DMS 273 (cell line): Measurements from ENCODE around the gene PRKCSH.
"Not testable (repeated sequence)": the region's sequence is repeated elsewhere in the genome, so short reads cannot be mapped to it uniquely, and the experiment has no call there.

Source experiments
- DNase-seq: peaks from one replicate; lab custom pipeline; 2025; ENCODE audit not compliant: unreplicated experiment; lab: John Stamatoyannopoulos, UW

Gene PRKCSH, protein sequence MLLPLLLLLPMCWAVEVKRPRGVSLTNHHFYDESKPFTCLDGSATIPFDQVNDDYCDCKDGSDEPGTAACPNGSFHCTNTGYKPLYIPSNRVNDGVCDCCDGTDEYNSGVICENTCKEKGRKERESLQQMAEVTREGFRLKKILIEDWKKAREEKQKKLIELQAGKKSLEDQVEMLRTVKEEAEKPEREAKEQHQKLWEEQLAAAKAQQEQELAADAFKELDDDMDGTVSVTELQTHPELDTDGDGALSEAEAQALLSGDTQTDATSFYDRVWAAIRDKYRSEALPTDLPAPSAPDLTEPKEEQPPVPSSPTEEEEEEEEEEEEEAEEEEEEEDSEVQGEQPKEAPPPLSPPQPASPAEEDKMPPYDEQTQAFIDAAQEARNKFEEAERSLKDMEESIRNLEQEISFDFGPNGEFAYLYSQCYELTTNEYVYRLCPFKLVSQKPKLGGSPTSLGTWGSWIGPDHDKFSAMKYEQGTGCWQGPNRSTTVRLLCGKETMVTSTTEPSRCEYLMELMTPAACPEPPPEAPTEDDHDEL

DNA sequence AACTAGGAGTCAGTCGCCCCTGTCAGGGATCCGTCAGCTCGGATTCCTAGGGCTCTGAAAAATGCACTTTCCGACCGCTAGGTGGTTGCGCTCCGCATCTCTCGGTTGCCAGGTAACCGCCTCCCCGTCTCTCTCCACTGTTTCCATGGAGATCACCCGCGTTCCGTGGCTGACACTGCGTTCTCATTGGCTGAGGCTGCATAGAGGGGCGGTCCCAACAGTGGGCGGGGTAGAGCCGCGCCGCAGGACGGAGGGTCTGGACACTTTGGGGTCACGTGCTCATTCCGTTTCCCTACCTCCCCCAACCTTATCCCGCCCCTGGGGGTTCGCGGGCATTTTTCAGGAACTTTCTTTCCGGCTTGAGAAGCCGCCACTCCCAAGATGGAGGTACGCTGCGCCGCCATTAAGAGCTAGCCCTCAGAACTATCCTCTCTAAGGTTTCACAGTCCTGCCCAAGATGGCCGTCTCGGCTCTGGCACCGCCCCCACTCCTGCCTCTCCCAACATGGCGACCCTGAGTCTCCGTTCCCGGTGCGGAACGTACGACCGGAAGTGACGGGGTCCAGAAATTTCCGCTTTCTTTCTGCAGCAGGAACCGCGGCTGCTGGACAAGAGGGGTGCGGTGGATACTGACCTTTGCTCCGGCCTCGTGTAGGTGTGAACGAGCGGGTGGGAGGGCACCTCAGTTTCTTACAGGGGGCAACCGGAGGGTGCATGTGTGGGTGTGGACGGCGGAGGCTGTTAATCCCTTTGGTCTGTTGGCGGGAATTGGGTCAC lies at the start of gene PRKCSH, which contains the start of gene ODAD3:
Gene PRKCSH, plus strand, starts transcription at position 579 of the 776 bp plus-strand sequence. CDS start 483 bp downstream, outside the sequence.
Gene ODAD3, minus strand, starts transcription at position 65 of the 776 bp plus-strand sequence. CDS start 105 bp downstream, outside the sequence.
- peak; percentile 100 for DNase-seq

DNA sequence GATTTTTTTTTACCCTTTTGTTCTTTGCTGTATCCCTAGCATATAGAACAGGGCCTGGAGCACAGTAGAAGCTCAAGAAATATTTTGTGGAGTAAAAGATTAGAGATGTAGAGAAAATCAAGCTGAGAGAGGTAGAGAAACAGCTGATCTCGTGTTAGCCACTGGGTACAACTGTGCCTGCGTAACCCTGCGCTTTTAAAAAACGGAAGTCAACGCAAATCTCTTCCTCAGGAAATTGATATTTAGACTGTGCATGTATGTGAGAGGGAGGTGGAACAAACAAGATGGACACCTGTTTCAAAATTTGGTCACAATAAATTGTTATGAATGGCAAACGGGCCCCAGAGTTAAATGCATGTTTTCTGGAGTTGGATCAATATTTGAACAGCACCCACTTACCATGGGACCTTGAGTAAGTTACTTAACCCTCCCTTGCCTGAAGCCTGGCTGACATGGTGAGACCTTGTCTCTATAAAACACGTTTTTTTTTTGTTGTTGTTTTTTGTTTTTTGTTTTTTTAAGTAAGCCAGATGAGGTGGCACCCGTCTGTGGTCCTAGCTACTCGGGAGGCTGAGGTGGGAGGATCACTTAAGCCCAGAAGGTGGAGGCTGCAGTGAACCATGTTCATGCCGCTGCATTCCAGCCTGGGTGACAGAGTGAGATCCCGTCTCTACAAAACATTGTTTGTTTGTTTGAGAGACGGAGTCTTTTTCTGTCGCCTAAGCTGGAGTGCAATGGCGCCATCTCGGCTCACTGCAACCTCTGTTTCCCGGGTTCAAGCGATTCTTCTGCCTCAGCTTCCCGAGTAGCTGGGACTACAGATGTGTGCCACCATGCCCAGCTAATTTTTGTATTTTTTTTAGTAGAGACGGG lies 48.0 kb upstream of the PRKCSH start:
- DNase-seq = no peak

DNA sequence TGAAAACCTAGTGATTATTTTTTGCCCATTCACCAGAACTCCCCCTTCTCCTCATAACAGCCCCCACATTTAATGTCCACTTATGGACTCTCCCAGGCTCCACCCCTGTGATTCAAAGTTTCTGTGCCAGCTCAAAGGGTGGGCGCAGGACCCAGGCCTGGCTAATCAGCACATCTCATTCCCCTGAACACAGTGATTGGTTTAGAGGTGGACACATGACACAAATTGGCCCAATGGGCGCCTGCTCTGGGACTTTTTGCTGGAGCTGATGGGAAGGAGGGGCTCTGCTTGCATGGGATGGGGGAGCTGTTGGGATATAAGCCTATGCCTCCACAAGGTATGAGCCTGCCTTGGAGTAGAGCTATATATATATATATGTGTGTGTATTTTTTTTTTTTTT lies 45.1 kb upstream of the PRKCSH start:
- no peak for DNase-seq

DNA sequence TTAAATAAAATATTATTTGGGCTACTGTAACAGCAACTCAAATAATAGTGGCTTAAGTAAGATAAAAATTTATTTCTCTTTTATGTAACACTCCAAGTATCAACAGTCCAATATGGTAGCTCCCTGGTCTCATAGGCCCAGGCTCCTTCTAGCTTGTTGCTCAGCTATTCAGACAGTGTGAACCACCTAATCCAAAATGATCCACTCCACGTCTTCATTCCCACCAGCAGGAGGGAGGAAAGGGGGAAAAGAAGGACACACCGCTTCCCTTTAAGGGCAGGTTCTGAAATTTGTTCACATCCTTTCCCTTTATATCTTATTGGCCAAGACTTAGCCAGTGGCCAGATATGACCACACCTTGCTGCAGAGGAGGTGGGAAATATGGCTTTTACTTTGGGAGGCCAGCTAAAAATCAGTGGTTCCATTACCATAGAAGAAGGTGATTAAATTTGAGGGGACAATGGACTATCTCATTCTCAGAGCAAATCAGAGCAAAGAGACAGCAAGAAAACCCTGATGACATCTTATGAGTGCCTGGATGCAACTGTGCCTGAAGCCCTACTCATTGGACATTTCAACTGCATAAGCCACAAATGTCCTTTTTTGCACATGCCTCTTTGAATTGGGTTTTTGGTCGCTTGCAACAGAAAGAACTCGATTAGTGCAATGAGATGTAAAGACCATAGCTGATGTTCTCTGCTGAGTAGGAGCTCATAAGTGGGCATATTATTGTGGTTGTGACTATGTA lies 44.3 kb upstream of the PRKCSH start:
- no peak for DNase-seq

DNA sequence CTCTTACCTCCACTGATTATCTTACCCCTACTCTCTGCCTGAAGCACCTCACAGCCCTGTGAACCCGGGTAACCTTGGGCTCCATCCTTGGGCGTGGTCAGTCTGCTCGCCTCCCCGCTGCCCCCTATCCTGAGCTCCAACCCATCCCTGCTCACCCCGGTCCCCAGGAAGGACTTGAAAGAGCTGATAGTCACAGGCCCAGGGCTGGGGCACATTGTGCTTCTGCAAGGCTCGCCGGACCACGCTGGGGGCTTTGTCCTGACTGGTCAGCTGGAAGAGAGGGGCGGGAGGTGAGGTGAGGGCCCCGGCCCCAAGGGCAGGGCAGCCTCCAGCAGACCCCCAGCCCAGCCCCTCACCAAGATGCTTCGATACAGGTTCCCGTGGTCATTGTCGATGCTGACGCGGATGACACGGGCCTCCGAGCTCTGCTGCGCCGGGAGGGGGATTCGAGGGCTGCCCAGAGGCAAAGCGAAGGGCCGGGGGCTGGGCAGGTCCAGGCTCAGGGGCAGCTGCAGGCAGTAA lies 38.3 kb upstream of the PRKCSH start:
- no peak for DNase-seq

DNA sequence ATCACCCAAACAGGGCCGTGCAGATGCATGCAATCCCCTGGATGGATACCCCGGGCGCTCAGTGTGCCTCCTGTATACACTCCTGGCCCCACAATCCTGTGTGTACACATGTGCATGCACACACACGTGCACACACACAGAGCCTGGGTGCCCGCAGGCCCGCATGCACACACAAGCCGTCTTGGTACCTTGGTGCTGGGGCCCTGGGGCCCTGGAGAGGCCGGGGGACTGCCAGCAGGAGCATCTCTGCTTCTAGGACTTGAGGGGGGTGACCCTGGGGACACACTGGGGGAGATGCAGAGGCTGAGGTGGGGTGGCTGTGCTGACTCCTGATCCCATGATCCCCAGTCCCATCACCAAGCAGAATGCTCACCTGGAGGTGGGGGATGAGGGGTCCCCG lies 35.8 kb upstream of the PRKCSH start:
- no peak for DNase-seq

DNA sequence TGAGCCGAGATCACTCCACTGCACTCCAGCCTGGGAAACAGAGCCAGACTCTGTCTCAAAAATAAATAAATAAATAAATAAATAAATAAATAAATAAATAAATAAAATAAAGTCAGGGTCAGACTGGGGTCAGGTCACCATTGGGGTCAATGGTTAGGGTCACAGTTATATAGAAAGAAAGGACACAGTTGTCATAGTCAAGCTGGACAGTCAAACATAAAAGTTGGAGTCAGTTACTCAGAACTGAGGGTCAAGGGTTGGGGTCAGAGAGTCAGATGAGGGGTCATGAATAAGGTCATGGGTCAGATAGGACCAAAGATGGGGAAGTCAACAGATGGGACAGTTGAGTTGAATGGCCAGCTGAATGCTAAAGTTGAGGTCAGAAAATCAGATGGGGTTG lies 34.6 kb upstream of the PRKCSH start:
- DNase-seq = no peak

DNA sequence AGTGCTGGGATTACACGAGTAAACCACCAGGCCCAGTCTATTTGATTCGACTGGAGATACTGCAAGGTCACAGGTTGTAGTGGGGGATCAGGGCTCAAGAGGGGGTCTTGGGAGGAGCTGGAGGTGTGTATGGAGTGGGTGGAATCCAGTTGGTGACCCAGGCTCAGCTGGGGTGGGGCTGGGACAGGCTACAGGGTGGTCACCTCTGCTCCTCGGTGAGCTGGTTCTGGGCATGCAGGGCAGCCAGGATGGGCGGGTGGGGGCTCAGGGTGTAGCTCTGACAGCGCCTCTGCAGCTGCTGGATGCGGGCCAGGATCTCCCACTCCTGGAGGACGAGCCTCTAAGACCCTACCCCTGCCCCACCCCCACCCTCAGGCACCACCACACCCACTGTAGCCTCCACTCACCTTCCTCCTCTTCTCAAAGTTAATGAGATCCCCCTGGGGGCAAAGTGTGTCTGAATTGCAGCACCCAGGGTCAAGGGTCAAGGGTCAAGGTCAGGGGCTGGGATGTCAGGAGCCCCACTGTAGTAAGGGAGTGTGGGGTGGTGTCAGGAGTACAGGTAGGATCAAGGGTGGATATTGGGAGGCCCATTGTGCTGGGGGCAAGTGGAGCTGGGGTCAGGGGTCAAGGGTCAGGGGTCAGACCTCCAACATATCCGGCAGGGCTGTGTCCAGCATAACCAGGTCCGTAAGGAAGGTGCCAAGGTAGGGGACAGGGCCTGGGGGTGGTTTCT lies 33.5 kb upstream of the PRKCSH start:
- no peak for DNase-seq

DNA sequence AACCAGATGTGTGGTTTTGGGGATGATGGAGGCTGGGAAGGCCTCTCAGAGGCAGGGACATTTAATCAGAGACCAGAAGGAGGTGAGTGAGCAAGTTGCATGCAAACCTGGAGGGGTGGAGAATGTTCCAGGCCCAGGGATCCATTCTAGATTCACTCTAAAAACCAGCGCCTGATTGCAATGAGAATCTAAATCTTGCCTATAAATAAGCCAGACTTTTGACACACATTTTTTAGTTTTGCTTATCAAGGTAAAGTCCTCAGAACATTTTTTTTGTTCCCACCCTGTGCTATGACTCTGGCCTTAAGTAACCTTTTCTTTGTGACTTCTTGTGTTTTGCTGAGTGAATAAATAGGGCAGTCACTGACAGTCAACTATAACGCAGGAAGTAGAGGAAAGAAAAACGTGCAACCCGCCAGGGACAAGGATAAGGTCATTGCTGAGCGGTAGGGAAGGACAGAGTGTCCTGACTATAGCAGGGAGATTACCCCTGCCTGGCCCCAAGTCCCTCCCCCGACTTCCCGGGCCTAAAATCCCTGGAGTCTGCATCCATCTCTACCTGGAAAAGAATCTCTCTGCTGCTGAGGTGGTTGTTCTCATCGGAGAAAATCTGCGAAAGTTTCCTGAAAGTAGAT lies 30.7 kb upstream of the PRKCSH start:
- DNase-seq = no peak

DNA sequence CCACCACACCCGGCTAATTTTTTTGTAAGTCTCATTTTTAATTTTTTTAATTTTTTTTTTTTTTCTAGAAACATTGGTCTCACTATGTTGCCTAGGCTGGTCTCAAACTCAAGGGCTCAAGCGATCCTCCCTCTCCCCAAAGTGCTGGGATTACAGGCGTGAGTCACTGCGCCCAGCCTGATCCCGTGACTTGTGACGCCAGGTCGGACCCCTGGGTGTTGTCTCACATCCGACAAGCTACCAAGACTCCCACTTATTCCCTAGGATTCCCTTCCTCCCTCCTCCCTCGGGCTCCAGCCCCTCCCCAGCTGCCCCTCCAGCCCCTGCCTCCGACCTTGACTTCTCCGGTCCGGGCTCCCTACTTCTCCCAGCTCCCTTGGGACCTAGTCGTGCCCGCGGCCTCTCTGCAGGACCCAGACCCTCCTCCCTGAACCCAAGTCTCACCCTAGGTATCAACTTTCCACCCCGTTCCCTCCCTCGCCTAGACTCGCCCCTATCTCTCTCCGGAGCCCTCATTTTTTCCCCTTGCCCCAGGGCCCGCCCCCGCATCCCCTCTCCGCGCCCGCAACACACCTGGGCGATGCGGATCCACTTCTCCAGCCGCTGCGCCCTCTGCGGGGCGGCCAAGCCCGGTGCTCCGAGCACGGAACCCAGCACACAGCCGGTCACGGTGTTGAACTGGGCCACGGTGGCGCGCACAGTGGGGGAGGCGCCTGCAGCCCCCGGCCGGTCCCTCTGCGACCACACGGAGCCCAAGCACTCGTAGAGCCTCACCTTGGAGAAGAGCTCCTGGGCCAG lies 29.4 kb upstream of the PRKCSH start:
- no peak for DNase-seq

DNA sequence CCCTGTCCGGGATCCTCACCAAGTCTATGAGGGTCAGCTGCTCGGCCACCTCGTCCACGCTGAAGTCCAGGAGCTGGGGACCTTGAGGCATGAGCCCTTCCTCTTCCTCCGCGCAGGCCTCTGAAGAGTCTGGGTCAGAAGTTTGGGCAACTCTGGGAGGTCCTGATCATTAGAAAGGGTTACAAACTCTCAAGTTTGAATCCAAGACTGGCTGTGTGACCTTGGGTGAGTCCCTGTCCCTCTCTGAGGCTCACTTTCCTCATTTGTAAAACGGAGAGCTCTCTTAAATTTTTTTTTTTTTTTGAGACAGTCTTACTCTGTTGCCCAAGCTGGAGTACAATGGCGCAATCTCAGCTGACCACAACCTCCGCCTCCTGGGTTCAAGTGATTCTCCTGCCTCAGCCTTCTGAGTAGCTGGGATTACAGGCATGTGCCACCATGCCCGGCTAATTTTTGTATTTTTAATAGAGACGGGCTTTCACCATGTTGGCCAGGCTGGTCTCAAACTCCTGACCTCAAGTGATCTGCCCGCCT lies 28.7 kb upstream of the PRKCSH start:
- not testable (repeated sequence) for DNase-seq

DNA sequence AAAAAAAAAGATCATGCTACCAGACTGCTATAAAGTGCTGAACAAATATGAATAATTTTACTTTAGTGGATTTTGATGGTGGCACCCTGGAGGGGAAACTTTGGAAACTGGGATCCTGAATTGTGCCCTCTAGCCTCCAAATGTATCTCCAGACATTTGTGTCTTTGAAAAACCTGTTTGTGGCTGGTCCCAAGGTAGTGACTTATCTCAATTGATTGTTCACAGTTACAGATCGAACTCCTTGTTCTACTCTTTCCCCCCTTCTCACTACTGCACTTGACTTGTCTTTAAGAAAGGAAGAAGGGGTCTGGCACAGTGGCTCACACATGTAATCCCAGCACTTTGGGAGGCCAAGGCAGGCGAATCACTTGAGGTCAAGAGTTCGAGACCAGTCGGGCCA lies 26.8 kb upstream of the PRKCSH start:
- no peak for DNase-seq

DNA sequence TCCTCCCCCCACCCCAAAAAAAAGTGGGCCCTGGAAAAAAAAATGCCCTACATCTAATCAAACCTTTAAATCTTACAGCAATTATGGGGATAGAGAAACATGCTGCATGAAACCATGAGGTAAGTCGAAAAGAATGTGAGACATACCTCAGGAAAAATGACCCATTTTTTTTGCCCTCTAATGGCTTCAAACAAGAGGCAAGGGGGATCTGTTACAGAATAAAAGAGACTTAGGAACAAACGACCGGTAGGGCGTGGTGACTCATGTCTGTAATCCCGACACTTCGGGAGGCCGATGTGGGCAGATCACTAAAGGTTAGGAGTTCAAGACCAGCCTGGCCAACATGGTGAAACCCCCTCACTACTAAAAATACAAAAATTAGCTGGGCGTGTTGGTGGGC lies 24.8 kb upstream of the PRKCSH start:
- no peak for DNase-seq

DNA sequence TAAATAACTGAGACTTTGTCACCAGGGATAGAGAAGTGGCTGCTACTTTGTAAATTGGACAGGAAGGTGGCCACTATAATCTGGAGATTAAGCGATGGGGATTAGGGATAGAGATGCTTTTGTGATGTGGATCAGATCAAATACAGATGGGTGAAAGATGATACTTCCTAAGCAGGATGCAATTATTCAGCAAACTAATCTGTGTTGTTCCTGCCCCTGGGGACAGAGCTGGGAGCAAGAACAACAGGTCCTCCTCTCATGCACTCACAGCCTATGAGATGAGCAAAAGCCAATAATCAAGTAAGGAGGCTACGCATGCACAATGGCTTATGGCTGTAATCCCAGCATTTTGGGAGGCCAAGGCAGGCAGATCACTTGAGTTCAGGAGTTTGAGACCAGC lies 20.9 kb upstream of the PRKCSH start:
- peak; percentile 59 for DNase-seq

DNA sequence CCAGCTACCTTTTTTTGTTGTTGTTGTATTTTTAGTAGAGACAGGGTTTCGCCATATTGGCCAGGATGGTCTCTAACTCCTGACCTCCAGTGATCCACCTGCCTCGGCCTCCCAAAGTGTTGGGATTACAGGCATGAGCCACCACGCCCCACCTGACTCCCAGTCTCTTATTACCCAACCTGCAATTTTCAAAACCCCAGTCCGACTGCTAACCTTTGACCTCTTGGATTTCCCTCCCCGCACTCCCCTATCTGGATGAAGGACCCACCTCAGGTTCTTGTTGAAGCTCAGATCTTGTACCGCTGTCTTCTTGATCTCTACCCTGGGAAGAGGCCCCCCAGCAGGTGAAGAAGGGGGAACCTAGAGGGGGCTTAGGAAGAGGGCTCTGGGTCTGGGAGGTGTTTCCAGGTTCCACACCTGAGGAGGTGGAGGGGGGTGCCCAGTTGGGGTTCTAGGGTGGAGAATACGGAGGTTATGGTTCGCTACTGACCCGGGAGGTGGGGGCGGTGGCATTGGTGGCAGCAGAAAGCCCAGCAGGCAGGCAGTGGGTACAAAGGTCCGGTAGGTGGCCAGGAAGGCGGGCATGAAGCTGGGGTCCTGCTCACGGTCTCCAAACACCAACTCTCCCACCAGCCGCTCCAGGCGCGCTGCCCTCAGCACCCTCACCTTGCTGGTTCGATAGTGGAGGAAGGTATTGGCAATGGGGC lies 18.9 kb upstream of the PRKCSH start:
- no peak for DNase-seq

DNA sequence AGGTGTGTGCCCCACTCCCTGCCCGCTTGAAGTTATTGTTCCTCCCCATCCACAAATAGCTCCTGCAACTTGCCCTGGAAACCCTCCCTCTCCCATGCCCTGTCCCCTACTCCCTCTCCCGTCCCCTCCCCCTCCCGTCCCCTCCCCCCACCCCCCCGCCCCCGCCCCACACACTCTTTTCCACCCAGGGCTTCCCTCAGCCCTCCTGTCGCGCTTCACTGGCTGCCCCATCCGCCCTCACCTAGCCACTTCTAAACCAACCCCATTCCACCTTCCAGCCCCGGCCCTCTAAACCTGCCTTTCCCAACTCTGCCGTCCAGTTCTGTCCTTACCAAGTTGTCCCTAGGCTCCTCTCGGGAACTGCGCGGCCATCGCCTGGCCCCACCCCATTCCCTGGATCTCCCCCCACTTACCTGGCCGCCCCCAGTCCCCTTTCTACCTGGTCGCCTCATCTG lies 17.3 kb upstream of the PRKCSH start:
- DNase-seq = no peak
